AG08395 (cell line): ENCODE data around the gene LTBP1.

Experiments
- DNase-seq: peaks from one replicate; pipeline ENCODE4 v3.0.0; 2012; ENCODE audit warnings: mixed read lengths, low spot score

Gene LTBP1

GRCh38 chr2:33116799-33117198 lies 170.0 kb downstream of the LTBP1 start:
- no peak for DNase-seq

DNA sequence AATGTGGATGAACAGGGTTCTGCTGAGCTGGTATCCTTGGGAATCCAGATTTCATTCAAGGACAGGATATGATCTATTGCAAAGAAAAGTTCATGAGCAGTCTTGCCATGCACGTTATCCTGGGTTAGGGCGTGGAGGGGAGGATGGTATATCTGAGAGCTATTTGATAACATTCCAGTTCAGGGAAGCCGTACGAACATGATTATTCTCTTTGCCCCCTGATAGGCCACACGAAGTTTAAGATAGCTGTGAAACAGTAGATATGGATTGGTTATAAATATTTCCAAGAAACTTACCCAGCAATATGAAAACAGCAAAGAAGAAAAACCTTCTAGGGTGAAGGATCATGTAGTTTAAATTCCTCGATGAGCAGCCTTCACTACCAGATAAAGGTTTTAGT lies 171.9 kb downstream of the LTBP1 start:
- no peak for DNase-seq

- no peak for DNase-seq
Observed at GRCh38 chr2:33121416-33121815, 174.7 kb downstream of the LTBP1 start.

- no peak for DNase-seq
Observed at GRCh38 chr2:33121925-33122324, 175.2 kb downstream of the LTBP1 start.

- DNase-seq, result no peak
Observed at GRCh38 chr2:33122726-33123125, 176.0 kb downstream of the LTBP1 start.

GRCh38 chr2:33123216-33123615 lies 176.5 kb downstream of the LTBP1 start:
- no peak for DNase-seq

- DNase-seq, result no peak
Observed at GRCh38 chr2:33126552-33126951, 179.8 kb downstream of the LTBP1 start.

GRCh38 chr2:33126958-33127357 lies 180.2 kb downstream of the LTBP1 start:
- peak; percentile 65 for DNase-seq

GRCh38 chr2:33129263-33130053 lies 182.7 kb downstream of the LTBP1 start:
- no peak for DNase-seq

DNA sequence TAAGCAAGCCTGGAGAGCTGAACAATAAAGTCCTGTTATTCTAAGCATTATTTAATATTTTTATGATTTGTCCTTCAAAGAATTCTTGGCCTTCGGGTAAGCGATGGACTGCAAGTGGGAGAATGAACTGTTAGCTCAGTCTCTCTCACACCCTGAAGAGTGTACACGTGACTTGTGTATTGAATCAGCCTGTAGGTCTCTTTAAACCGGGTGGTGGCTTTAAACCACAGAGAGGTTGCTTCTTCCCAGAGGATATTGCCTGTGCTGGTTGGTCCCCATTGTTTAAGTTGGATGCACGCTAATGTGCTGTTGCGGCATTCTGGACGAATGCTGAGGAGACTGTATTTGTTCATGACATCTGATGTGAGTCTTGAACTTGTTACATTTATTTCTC lies 183.3 kb downstream of the LTBP1 start:
- DNase-seq, result no peak

GRCh38 chr2:33130544-33130943 lies 183.8 kb downstream of the LTBP1 start:
- DNase-seq, result no peak

DNA sequence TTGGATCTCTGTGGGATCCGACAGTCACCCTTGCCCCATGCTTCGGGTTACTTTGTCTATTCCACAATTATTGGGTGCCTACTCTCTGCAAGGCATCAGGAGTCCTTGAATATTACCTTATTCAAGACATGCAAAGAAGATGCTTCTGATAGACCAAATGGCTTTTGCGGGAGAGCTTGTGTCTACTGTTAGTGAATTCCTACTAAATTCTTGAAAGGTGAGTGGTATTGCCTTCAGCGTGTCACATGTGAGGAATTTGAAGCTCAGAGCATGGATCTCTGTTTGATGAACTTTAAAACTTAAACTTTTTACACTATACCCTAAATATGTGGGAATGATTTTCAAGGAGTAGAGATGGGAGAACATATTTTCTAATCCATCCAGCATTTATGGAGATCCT lies 184.4 kb downstream of the LTBP1 start:
- DNase-seq, result no peak

GRCh38 chr2:33131749-33132148 lies 185.0 kb downstream of the LTBP1 start:
- no peak for DNase-seq

DNA sequence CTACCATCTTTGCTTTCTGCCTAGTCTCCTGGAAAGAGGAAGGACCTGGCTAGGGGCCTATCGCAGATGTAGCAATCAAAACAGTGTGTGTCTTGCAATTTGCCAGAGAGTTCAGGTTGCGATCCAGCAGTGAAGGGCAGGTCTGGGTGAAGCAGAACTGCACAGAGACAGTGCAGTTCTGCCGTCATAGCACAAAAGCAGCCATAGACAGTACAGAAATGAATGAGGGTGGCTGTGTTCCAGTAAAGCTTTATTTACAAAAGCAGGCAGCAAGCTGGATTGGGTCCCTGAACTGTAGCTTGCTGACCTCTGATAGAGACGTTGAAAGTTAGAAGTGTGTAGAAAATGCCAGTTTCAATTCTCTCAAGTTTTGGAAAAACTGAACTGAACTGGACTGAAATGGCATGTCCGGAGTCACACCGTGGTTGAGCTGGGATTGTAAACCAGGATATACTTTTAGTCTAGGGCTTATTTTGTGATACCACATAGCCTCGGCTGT lies 186.8 kb downstream of the LTBP1 start:
- DNase-seq, result no peak

- peak; percentile 89 for DNase-seq
Observed at GRCh38 chr2:33134086-33134771, 187.5 kb downstream of the LTBP1 start.

DNA sequence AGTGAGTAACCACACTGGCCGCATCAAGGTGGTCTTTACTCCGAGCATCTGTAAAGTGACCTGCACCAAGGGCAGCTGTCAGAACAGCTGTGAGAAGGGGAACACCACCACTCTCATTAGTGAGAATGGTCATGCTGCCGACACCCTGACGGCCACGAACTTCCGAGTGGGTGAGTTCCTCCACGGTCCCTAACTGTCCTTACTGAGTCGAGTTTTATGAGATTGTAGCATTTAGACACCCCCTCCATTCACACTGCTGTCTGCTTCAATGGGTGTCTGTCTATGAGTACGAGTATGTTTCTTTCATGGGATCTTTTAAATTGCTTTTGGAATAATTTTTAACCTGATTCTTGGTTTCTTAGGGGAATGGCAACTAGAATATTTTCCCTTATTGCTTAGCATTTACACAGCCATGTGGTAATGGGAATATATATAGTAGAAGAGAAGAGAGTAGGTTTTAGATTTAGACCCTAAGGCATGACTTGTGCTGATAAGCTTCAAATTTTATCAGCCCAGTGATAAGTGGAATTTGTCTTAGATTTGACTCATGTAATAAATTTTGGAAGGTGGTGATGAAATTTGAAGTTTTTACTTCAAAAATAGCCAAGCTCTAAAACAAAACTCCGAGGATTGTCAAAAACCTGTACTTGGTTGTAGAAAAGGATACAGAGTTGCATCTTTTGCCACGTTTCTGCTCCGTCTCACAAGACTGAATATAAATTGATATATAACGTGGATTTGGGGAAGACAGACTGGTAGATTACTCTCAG lies 188.2 kb downstream of the LTBP1 start:
- no peak for DNase-seq

DNA sequence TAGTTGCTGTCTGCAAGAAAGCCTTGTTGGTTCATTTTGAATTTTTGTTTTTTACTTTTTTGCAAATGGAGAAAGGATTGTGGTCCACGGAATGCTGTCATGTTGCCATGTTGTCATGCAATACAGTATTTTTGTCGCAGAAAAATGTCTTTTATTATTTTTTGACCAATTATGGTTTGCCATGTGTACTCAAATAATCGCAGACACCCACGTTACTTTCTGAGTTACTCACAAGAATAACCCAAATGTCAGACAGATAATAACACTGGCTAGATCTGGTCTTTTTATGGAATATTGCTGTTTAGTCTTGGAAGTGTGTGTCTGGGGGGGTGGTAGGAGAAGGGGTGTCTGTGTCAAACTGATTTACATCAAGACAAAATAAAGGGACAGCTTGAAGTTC lies 188.9 kb downstream of the LTBP1 start:
- DNase-seq, result no peak

DNA sequence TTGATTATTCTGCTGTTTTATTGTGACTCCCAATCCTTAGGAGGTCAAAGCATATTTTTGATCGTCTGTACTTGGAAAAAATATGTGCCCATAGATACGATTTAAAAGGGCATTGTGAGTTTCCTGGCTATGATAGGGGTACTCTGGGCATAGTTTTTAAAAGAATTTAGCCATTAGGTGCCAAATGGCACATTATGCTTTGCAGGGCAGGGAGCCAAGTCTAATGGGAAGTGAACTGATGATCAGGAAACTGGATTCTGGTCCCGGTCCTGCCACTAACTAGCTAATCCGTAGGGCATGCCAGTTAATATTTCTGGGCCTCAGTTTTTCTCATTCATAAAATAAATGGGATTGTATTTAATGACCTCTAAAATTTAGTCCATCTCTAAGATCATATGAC lies 189.3 kb downstream of the LTBP1 start:
- DNase-seq, result no peak

DNA sequence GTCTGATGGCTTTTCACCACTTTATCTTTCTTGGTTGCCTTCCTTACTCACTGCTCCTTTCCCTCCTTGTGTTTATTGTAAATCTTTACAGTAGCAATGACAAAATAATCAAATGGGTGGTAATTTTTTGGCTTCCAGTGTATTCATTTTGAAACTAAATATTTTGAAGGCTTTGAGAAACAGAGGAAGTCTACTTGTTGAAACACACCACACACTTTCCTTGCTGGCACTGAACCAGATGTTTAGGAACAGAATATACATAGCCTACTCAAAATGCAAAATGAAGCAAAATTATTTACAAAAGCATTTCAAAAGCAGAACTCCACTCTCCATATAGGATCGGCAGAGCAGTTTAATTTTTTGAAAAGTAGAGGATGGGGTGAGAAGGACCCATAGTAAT lies 189.8 kb downstream of the LTBP1 start:
- no peak for DNase-seq

DNA sequence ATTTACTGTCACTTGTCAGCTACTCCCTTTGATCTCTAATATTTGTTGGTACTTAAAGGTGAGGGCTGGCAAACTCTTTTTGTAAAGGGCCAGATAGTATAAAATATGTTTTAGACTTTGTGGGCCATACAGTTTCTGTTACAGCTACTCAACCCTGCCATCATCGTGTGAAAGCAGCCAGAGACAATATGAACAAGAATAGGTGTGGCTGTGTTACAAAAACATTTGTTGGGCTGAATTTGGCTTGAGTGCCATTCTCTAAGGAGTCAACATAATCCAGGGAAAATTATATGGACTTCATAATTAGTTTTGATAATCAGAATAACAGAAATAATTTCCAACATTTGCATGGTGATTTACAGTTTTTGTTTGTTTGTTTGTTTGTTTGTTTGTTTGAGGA lies 190.6 kb downstream of the LTBP1 start:
- DNase-seq, result no peak

DNA sequence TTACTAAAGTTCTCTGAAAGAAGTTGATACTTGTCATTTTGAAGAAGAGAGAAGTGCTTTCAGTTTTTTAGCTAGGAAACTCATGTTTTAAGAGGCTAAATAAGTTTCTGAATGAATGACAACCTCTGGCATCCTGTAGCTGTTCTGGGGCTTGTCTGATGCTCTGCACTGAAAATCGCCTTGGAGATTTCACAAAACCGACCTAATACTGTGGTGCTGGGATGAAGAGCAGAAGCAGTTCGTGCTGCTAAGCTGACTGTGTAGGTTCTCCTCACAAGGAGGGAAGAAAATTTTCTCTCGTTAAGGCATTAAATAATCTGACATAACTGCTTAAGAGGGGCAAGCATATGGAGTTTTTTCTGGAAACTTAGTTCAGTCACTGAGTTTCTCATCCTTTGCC lies 193.2 kb downstream of the LTBP1 start:
- DNase-seq, result no peak

- no peak for DNase-seq
Observed at GRCh38 chr2:33141476-33141875, 194.7 kb downstream of the LTBP1 start.

- DNase-seq, result no peak
Observed at GRCh38 chr2:33142810-33143209, 196.1 kb downstream of the LTBP1 start.
